GM18511 (cell line): ENCODE measurements around the gene TUBB1.

Experiments used
- ATAC-seq: cut with Tn5 transposase; IDR thresholded peaks from one replicate; pipeline ENCODE4 v1.9.1; 2021; ENCODE audit warnings: mild to moderate bottlenecking, moderate library complexity; ENCODE audit not compliant: unreplicated experiment

Gene TUBB1

DNA sequence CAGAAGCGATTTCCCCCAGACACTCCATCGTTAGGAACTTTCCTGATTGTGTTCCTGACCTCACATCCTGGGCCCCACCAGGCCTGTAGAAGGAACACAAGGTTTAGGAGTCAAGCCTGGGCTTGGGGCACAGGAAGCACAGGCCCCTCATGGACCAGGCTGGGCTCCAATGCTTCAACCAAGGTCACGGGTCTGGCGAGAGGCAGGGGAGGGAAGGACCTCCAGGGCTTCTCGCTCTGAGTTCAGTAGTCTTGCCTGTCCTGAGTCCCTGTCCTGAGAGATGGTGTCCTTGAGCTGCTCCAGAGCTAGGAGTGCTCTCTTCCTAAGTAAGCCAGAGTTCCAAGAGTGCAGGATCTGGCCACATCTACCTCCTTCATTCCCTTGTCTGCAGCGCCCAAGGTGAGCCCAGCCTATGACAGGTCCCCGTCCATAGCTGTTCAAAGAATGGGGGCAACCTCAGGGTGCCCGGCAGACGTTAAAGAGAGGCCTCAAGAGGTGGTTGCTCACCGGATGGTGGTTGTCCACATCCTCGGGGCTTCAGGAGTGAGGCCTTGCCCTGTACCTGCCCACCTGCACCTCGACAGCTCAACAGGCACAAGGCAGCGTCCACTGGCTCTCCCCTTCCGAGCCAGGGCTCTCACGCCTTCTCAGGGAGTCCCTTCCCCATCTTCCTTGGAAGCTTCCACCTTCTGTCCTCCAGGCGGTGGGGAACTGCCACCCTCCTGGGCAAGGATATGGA, 1.6 kb upstream of the TUBB1 start:
- no peak for ATAC-seq

DNA sequence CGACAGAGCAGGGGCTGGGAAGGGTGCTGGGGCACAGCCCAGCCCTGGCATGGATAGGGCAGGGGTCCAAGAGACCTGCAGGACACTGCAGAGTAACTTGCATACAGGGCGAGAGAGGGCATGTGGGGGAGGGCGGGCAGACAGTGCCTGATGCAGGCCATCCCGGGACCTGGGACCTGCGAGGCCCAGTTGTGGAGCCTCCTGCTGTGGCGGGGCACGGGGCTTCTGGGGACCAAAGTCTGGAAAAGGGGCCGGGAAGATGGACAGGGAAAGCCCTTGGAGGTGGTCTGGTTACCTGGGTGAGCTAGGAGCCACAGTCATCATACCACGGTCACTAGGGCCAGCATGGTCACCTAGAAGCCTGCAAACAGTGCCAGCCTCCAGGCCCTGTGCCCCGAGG, 412 bp upstream of the TUBB1 start:
- no peak for ATAC-seq

DNA sequence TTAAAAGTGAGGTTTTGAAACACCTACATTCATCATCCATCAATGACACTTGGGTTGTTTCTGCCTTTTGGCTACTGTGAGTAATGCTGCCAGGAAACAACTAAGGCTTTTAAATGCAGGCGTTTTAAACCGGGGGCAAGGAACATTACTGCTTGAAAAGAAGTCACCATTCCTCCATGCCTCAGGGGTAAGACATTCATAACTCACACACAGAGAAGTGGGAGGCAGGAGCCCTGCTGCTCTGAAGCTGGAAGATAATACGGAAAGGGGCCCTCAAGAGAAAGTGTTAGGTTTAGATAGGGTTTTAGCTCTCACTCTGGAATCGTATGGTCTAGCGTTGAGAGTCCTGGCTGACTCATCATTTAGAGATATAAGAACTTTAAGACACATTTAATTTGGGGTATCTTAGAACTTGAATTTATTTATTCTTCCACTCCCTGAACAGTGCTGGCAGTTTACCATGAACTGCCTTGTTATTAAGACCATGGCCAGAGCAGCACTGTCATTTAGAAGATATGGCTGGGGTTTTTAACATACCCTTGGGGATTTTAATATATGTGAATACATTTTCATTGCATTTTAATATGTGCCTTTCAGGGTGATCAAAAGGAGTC, 1.8 kb downstream of the TUBB1 start:
- ATAC-seq, result no peak

DNA sequence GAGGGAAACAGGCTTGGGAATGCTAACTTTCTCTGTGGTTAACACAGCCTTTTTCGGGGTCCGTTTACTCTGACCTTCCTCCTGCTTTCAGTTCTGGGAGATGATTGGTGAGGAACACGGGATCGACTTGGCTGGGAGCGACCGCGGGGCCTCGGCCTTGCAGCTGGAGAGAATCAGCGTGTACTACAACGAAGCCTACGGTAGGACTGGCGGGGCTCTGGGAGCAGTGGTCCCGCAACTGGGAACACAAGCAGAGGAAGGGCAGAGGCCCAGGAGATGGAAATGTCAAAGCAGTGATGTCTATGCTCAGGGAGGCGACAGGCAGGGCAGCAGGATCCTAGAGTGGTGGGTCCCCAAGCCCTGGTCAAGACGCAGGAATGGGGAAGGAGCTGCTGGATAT, 3.5 kb downstream of the TUBB1 start:
- ATAC-seq, result no peak

DNA sequence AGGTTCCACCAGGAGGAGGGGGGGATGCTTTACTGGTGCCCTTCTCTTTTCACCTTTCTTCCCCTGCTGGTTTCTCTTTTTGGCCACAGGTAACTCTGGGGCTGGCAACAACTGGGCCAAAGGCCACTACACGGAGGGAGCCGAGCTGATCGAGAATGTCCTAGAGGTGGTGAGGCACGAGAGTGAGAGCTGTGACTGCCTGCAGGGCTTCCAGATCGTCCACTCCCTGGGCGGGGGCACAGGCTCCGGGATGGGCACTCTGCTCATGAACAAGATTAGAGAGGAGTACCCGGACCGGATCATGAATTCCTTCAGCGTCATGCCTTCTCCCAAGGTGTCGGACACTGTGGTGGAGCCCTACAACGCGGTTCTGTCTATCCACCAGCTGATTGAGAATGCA, 4.4 kb downstream of the TUBB1 start:
- no peak for ATAC-seq

DNA sequence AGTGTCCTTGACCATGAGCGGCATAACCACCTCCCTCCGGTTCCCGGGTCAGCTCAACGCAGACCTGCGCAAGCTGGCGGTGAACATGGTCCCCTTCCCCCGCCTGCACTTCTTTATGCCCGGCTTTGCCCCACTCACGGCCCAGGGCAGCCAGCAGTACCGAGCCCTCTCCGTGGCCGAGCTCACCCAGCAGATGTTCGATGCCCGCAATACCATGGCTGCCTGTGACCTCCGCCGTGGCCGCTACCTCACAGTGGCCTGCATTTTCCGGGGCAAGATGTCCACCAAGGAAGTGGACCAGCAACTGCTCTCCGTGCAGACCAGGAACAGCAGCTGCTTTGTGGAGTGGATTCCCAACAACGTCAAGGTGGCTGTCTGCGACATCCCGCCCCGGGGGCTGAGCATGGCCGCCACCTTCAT, 4.9 kb downstream of the TUBB1 start:
- no peak for ATAC-seq

DNA sequence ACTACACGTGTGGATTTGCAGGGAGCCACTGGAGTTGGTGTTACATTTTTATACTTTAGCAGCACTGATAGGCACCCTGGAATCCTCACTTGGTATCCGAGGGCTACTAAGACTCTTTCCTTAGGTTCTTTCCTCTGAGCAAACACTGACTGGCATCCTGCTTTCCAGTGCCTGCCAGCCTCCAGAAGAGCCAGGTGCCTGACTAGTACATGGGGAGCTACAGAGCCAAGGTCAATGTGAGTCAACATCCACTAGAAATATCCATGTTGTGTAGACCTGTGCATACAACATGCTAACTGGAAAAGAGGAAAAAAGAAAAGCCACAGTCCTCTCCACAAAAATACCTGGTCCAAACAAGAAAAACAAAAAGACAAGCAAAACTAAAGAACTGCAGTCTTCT, 5.9 kb downstream of the TUBB1 start:
- ATAC-seq, result no peak

DNA sequence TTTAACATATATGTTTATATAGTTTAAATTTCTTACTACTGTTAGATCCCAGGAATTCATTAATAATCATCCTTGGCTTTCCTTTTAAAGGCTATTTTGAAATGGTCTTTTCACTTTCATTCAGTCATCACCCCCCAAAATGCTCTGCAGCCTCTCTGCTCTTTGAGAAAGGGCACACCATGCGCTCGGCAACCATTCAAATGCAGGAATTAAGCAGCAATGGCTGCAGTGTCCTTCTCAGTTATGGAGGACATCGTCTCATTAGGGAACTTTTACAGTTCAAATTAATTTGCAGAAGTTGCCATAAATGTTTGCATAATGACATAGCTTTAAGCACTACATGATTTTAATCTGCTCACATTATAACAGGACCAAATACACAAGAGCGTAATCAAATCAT, 6.3 kb downstream of the TUBB1 start:
- no peak for ATAC-seq

DNA sequence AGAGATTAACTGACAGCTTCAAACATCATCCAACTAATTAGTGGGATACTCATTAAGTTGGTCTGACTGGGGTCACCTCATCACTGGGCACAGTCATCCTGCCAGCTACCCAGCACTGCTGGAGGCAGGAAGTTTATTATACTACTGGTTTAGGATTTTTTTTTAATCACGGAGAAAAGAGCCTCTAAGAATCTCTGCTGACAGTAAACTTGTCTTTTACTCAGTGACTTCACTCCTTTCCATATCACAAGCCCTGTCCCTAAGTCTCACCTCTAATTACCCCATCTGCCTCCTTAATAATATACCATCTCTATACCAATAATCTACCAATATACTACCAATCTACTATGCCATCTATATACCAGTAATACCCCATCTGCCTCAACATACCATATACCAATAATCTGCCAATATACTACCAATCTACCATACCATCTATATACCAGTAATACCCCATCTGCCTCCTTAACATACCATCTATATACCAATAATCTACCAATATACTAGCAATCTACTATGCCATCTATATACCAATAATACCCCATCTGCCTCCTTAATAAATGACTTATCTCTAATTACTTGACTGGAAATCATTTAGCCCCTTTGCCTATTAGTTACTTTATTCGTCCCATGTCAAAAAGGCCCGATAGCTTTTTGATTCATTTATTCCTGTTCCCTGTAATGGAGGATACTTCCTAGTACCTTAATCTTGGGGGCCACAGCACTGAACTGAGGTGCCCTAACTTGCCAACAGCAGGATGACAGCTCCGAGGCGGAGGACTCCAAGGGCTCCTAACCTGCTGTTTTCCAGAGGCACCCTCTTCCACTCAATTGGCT, 7.9 kb downstream of the TUBB1 start:
- no peak for ATAC-seq

DNA sequence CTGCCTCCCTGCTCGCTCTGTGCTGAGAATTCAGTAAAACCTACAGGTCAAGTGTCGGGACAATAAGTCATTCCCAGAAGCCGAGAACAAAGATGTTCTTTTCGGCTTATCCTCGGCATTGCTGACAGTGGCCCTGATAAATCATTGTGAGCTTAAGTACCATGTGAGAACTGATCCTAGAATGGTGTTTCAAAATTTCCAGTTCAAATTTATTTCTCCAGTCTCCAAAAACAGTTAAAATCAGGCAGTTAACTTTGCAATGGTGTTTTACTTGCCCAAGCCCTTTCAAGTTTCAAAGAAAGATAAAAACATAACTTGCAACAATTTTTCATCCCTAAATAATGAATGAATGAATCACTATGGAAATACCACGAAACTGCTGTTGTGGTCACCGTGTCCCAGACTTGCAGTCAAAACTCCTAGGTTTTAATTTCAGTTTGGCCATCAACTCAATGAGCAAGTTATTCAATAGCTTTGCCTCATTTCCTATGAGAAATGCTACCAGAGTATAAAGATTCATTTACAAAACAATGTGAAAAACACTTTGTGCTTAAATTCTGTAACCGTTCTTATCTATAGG, 8.6 kb downstream of the TUBB1 start:
- ATAC-seq, result no peak

DNA sequence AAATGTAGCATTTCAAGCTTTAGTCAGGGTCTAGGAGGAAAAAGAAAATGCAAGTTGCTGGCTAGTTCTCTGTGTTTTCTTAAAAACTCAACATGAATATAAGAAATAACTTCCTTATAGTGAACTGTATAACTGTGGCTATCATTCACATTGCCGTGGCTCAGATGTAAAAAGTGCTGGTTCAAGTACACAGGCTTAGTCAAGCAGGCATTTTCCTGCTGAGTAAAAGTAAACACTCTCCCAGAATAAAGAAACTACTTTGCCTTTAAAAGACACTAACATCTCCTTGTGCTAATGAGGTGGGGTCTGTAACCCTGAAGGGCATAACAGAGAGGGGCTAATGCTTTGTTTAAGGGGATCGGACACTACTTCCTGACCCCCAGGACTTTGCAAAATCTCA, 9.6 kb downstream of the TUBB1 start:
- ATAC-seq, result no peak

DNA sequence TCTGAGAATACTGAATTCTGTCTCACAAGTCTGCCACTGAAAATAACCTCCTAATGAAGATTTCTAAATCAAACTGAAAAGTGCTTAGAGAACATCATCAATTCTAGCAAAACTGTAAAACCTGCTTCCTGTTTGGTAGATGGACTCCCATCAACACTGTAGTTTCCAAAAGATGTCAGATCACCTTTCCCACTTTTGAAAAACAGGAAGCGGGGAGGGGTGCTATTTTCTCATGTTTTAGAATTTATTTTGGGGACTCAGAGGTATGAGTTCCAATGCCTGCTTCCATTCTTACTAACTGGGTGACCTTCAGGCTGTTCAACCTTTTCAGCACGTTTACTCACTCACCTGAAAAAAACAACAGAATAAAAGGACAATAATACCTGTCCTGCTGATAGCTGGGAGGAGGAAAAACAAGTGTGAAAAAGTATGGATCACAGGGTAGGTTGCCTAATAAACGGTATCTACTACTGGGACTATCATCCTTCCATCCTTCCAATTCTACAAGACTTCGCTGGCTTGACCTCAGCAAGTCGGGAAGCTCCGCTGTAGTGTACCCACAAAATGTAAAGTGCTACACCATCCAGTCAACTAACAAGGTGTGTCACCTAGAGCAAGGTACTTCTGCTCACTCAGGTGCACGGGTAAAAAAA, 11.8 kb downstream of the TUBB1 start:
- no peak for ATAC-seq

DNA sequence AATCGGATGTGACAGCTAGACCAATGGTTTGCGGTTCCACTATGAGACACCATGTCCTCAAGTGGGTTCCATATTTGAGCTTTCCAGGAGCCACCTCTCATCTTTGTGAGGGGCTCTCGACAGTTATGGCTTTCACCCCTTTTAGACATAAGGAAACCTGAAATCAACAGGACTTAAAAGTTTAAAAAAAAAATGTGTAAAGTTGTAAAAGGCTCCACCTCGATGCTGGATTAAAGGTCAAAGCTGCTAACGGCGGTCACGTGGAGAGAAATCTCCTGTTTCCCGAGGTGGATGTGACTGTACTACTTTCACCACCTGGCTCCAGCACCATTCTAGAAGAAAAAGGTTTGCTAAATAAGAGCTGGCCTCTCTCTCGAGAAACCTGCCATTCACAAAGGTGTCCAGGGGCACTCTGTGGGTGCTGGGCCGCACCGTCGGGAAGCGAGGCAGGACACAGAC, 12.4 kb downstream of the TUBB1 start:
- ATAC-seq, result no peak

DNA sequence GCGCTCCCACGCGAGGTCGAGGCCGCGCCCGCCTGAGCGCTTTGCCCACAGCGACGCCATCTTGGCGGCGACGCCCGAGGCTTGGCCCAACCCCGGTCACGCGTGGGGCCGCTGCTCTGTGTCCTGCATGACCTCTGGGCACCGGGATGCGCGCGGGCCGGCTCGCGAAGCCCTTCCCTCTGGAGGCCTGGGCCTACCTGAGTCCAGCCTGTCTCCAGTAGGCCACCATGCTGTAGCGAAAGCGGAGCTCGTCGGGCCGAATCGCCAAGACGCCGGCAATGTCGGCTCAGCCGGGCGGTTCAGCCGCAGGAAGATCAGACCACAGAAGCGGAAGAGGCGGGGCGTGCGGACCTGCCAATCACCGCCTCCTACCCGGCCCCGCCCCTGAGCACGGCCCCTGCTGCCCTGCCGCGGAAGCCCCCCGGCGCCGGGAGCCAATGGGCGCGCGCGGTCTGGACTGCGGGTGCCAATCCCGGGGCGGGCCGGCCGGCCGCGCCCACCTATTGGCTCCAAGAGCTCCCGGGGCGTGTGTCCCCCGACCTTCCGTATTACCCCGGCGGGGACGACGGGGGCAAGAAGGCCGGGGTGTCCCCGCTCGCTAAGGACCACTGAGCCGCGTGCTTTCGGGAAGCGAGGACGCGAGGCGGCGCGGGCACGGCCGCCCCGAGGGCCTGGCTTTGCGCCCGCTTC, 12.9 kb downstream of the TUBB1 start, which contains the start of gene ATP5F1E:
TSS of gene ATP5F1E (minus strand) at position 313 of the 690 bp plus-strand sequence. CDS start at position 229, 84 bp downstream.
- peak; percentile 95 for ATAC-seq

DNA sequence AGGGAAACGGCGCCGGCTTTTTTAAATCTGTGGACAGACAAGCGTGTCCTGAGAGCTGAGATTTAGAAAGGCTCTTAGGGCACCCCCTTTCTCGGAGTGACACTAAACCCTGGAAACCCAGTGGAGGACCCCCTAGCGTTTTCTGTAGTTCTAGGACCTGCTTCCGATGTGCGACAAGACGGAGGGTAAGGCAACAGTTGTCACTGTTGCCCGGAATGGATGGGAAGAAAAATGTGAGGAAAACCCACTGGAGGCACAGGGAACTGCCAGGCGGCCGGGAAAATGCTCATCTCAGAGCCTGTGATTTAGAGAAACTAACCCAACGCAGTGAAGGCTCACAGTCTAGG, 13.5 kb downstream of the TUBB1 start:
- ATAC-seq, result peak; percentile 41

DNA sequence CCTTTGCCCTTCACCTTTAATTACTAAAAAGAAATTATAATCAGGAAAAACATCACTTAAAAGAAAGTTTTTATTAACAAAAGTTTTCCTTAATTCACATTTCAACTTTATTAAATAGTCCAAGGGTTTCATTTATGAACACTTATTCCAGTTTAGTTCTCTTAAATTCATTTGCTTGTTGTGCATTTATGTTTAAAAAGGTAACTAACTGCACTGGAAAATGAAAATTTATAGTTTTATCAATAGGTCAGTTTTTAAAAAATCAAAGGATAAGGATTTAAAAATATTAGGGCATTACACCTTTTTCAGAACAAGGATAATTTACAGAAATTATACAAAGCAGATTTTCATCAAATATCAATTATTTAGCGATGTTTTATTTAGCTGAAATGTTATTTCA, 13.9 kb downstream of the TUBB1 start:
- no peak for ATAC-seq

DNA sequence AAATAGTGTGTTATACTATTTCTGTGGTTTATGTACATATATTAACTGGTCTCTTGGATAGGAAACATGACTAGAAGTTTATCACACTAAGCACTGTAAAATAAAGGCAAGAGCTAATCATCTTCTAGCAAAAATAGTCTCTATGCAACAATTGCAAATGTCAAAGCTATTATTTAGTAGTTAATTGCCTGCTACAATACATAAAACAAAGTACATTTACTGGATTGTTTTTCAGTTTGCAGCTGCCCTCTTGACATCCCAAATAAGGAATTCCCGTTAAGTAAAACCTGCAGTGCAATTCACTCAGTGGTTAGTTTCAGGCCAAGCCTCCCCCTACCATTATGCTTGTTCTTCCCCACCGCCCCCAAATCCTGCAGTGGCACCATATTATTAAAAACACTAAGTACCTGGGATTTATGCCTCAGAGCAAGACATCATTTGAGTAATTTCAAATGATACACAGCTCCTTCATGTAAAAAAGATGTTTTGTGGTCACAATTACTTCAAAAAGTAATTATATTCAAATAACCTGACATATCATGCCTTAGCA, 14.5 kb downstream of the TUBB1 start:
- ATAC-seq, result no peak

DNA sequence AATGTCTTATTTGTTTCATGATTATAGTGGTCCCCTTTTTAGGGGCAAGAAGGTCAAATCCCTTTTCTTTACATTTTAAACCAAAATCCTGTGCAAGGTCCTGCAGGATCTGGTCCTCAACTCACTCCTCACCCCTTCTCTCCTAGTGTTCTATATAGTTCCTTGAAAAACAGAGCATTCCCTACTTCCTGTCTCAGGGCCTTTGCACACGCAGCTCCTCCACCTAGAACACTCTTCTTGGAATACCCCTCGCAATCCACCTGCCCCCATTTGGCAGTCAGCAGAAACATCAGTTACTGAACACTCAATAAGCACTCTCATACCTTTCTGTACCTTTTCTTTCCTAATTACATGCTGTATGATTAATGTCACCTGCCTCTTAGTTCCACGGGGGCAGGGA, 16.2 kb downstream of the TUBB1 start:
- no peak for ATAC-seq

DNA sequence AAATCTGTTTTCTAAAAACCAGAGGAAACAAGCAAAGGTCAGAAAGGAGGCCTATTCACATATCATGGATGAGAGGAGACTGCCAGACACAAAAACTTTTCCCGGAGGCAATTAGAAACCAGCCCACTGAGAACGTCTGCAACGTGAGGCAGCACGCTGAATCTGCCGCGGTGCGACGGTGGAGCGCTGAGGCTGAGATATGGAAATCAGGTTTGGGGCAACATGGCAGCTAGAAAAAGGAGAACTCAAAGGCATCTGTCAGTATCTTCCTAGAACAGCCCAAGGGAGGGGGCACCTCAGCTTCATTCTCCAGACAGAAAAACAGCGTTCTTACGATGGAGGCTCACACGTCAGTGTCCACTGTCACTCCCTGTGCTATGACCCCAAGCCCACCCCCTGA, 18.2 kb downstream of the TUBB1 start:
- no peak for ATAC-seq

DNA sequence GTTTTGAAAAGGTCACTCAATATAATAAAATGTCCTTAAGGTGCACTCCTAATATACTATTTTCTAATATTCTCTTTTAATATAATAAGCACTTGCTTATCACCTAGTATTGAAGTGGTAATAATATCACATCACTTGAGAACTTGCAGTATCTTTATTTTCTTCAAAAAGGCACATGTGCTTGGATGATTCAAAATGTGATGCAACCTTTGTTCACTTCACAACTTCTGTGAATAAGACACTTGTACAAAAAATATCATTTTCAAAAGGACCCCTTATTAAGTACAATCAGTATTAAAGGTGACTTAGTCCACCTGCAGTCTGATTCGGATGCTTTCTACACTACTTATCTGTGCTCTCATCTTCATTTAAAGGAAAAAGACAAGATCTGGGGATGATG, 20.0 kb downstream of the TUBB1 start:
- ATAC-seq, result no peak
